DLD1 (cell line): ENCODE results near the gene DPM1.

ENCODE experiments used
- in situ Hi-C: cut with HindIII; loops from 2 replicates; pipeline ENCODE4 v1.10.0; 2017; ENCODE audit warnings: low sequenced_read_pairs

Gene DPM1

DNA sequence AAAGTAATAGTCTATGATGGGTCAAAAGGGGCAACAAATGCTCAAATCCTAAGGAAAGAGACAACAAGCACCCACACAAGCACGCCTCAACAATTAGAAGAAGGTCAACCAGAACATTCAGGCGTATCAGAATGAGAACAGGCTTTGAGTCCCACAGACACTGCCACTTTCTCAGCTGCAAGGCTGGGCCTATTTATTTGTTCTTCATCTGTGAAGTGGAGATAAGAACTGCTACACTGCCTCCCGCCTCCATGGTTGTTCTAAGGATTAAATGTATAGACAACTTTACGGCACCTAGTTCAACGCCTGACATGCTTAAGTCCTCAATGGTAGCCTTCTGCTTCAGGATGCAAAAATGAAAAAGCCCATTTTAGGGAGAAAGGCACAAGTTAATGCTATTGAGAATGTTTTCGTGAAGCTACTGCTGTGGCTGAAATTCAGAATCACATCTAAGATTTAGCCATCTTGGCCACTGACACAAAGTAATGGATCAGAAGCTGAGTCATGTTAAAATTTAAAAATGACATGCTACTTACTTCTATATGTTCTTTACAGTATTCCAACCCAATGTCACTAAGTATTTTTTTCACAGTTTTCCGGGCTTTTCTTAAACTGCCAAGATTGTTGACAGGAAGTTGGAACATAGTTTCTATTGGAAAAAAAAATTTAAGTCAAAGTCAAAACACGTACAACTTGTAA, 54.8 kb downstream of the DPM1 start:
- in situ Hi-C loops = no loop called here

GRCh38 chr20:50901301-50901700, 57.0 kb downstream of the DPM1 start:
- in situ Hi-C loops = no loop called here

DNA sequence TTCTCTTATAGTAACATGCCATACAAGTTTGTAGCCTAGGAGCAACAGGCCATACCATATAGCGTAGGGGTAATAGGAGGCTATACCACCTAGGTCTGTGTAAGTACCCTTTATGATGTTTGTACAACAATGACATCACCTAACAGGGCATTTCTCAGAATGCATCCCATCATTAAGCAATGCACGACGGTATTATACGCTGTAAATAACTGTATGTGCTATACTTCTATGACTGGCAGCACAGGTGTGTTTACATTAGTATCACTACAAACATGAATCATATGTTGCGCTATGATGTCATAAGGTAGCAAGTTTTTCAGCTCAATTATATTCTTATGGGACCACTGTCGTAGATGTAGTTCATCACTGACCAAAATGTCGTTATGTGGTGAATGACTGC, 58.1 kb downstream of the DPM1 start:
- in situ Hi-C loops = no loop called here

DNA sequence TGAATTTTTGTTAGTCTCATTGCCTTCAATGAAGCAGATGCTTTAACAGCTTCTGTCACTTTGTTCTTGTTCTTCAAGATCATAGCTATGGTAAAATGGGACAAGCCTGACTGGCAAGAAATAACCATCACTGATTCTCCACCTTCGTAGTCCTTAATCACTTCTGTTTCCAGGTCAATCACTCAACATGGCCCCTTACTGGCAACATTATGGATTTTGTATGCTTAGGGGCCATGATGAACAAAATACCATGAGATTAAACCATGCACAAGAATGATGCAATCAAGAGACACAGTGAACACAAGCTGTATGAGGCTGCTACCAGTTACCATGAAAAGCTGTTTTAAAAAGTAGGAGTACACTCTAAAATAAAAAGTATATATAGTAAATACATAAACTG, 59.9 kb downstream of the DPM1 start:
- in situ Hi-C loops = loop anchor here (5.0 kb wide), 1 partner anchor 66 kb away; no protein-coding TSS in a partner anchor

DNA sequence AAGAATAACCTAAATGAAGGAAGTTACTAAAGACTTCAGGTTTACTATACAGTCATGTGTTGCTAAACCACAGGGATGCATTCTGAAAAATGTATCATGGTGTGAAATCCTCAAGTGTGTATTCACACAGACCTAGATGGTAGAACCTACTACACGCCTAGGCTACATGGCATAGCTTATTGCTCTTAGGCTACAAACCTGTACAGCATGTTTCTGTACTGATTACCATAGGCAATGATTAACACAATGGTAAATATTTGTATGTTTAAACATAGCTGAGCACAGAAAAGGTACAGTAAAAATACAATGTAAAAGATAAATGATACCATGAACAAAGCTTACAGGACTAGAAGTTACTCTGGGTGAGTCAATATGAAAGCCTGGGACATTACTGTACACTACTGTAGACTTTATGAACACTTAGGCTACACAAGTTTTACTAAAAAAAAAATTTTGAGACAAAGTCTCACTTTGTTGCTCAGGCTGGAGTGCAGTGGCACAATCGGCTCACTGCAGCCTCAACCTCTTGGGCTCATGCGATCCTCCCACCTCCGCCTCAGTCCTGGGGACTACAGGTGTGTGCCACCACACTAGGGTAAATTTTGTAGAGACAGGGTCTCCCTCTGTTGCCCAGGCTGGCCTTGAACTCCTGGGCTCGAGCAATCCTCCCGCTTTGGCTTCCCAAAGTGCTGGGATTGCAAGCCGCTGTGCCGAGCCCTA, 63.1 kb downstream of the DPM1 start:
- in situ Hi-C loops = loop anchor here (5.0 kb wide), 1 partner anchor 63 kb away; no protein-coding TSS in a partner anchor

- in situ Hi-C loops = no loop called here
Observed at GRCh38 chr20:50893620-50894019, 64.7 kb downstream of the DPM1 start.

- in situ Hi-C loops = no loop called here
Observed at GRCh38 chr20:50892394-50892793, 65.9 kb downstream of the DPM1 start.

- in situ Hi-C loops = no loop called here
Observed at GRCh38 chr20:50891138-50891537, 67.2 kb downstream of the DPM1 start.

DNA sequence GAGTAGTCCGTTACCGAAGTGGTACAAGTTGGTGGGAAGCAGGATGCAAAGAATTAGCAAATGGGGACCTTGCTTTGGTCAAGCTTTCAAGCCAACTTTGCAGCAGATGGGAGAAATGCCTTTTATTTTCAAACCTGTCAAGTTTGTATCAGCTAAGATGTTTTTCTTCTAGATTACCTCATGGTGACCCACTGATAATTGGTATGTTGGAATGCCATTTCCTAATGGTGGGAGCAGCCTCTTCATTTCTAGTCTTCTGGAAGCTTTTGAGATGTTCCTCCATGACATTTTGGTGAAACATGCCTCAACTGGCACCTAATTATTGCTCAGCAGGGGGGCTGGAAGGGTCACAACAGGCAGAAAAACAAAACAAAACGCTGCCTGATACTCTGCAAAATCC, 70.8 kb downstream of the DPM1 start:
- in situ Hi-C loops = no loop called here

DNA sequence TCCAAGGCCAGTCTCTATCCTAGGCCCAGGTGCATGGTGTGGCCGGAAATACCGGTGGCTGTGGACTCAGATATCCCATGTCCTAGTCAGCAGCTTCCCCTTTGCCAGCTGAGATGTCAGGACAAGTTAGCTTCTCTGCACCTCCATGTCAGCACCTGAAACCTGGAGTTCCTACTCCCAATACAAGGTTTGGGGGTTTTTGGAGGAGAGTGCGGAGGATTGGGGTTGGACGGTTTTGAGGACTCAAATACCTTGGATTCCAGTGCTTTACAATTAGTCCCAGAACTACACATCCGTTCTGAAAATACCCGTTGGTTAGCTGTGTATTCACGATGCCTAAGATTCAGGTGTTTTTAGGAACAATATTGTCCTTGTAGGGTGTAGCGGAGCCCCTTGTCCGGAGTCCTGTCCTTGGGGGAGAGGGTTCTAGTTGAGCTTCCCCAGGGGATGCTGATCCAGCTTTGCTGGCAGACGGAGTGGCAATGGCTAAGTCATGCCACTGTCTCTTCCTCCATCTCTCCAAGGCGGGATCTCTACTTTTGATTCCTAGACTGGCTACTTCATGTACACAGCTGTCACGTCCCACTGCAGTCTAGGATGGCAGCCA, 72.0 kb downstream of the DPM1 start:
- in situ Hi-C loops = no loop called here

GRCh38 chr20:50885781-50886180, 72.6 kb downstream of the DPM1 start:
- in situ Hi-C loops = no loop called here

DNA sequence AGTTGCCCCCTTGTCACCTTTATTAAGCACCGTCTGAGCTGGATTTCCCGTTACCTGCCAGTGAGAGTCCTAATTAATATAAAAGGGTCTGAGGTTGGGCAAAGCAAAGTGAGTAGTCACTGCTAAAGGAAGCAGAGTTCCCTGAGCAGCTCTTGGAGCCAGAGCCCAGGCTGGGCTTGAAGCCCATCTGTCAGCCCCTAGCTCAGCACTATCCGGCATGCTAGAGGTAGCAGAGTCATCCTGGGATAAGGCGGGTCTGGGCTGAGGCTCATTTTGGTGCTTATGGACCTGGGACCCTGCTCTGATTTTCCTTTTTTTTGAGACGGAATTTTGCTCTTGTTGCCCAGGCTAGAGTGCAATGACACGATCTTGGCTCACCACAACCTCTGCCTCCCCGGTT, 73.3 kb downstream of the DPM1 start:
- in situ Hi-C loops = no loop called here
